Endothelial cell of umbilical vein (primary cell): ENCODE results near the gene RPS29. TPM values are rescaled to one million over a fixed set of nuclear protein-coding genes. Genes with fewer than 3 reads are reported as not detected.

Experiments
- BruUV-seq: library from RNA; stranded (reverse); fragments of 400-500 nt; replicated peaks from 2 replicates; lab custom pipeline; 2021; lab: Mats Ljungman, UMichigan
- CTCF ChIA-PET: fragments of 300-600, 350-600 bp; sonication (Branson Sonifier 250); formaldehyde crosslinking; loops from one replicate; lab custom pipeline; 2021; ENCODE audit warnings: antibody characterized with exemption, inconsistent platforms; lab: Charles Lee
- POLR2A ChIA-PET: fragments of 300-600, 350-600 bp; sonication (Branson Sonifier 250); formaldehyde crosslinking; loops from one replicate; lab custom pipeline; 2021; ENCODE audit warnings: antibody characterized with exemption, inconsistent platforms; lab: Charles Lee
- DNase-seq: peaks from one replicate; pipeline ENCODE4 v3.0.0-alpha.2; 2011; ENCODE audit warnings: low read depth, low spot score
- FAIRE-seq: peaks from 2 replicates; lab custom pipeline; 2011; peaks lifted over from hg19 to GRCh38; lab: Jason Lieb, UNC
- H2AFZ ChIP-seq: 2 replicates; pipeline ENCODE4 v1.6.0; 2012; ENCODE audit warnings: low read depth, low read length, control low read depth, inconsistent platforms
- H3K27ac ChIP-seq: 2 replicates; pipeline ENCODE4 v1.5.1; 2011; ENCODE audit warnings: low read depth, mild to moderate bottlenecking, control low read depth, low read length, moderate library complexity; ENCODE audit not compliant: insufficient read depth
- H3K27me3 ChIP-seq, 2 experiments: 2 replicates each; pipeline versions ENCODE4 v1.6.0 to v1.6.1; 2011; ENCODE audit warnings: low read length in 2 of 2, mixed read lengths in 1 of 2; ENCODE audit not compliant: control insufficient read depth in 2 of 2, insufficient read depth in 2 of 2
- H3K36me3 ChIP-seq, 2 experiments: 2 replicates in 1 of 2; 3 replicates in 1 of 2; pipeline ENCODE4 v1.5.1; 2011; ENCODE audit warnings: low read length in 2 of 2, mild to moderate bottlenecking in 1 of 2, moderate library complexity in 1 of 2; ENCODE audit not compliant: control insufficient read depth in 2 of 2, insufficient read depth in 2 of 2; ENCODE audit errors: extremely low read depth in 1 of 2
- H3K4me1 ChIP-seq: 3 replicates; pipeline ENCODE4 v1.5.1; 2011; ENCODE audit warnings: mild to moderate bottlenecking, low read length; ENCODE audit not compliant: control insufficient read depth, insufficient read depth; ENCODE audit errors: extremely low read depth
- H3K4me2 ChIP-seq: 2 replicates; pipeline ENCODE4 v1.6.1; 2011; ENCODE audit warnings: low read length, control low read depth, mixed read lengths; ENCODE audit not compliant: insufficient read depth
- H3K4me3 ChIP-seq, 3 experiments: fragments of 200-600 bp in 1 of 3; sonication (generic), shearing (Covaris generic) in 1 of 3; replicated peaks in 1 of 3; 2 replicates each; pipeline ENCODE4 v1.5.1; 2011 to 2016; ENCODE audit warnings: control low read depth in 3 of 3, low read length in 3 of 3, mild to moderate bottlenecking in 2 of 3, inconsistent platforms in 1 of 3, low read depth in 1 of 3, moderate library complexity in 1 of 3; ENCODE audit not compliant: insufficient read depth in 1 of 3
- H3K79me2 ChIP-seq: 2 replicates; pipeline ENCODE4 v1.6.0; 2012; ENCODE audit warnings: low read length, inconsistent platforms; ENCODE audit not compliant: control insufficient read depth, insufficient read depth
- H3K9ac ChIP-seq: replicated peaks from 2 replicates; pipeline ENCODE3; 2011; ENCODE audit warnings: low read length, control low read depth; ENCODE audit not compliant: insufficient read depth; ENCODE audit errors: extremely low read depth
- H3K9me1 ChIP-seq: replicated peaks from 3 replicates; pipeline ENCODE4 v1.6.0; 2011; ENCODE audit warnings: mild to moderate bottlenecking, low read length; ENCODE audit not compliant: control insufficient read depth, insufficient read depth; ENCODE audit errors: extremely low read depth
- H3K9me3 ChIP-seq: replicated peaks from 2 replicates; pipeline ENCODE4 v1.5.1; 2012; ENCODE audit warnings: low read length, inconsistent platforms; ENCODE audit not compliant: control insufficient read depth, insufficient read depth
- H4K20me1 ChIP-seq: replicated peaks from 2 replicates; pipeline ENCODE3; 2011; ENCODE audit warnings: mild to moderate bottlenecking, low read length; ENCODE audit not compliant: control insufficient read depth, insufficient read depth; ENCODE audit errors: extremely low read depth
- CTCF ChIP-seq, 2 donors: IDR thresholded peaks; 1 replicate in 1 of 2; 2 replicates in 1 of 2; pipeline ENCODE4 v1.5.1; 2011; ENCODE audit warnings: low read length in 2 of 2, mild to moderate bottlenecking in 2 of 2, moderate library complexity in 2 of 2, control low read depth in 1 of 2, inconsistent platforms in 1 of 2, low read depth in 1 of 2; ENCODE audit not compliant: insufficient read depth in 1 of 2; ENCODE audit errors: extremely low read depth in 1 of 2
- EZH2 ChIP-seq: IDR thresholded peaks from 2 replicates; pipeline ENCODE4 v1.6.1; 2012; ENCODE audit warnings: borderline replicate concordance, low read depth, mild to moderate bottlenecking, moderate library complexity, low read length, inconsistent platforms; ENCODE audit not compliant: severe bottlenecking
- FOS ChIP-seq: IDR thresholded peaks from 2 replicates; pipeline ENCODE4 v1.6.1; 2011; ENCODE audit warnings: mild to moderate bottlenecking, low read length, moderate library complexity, borderline replicate concordance; ENCODE audit not compliant: insufficient read depth
- GATA2 ChIP-seq: IDR thresholded peaks from 2 replicates; pipeline ENCODE4 v1.7.0; 2011; ENCODE audit warnings: low read depth, mild to moderate bottlenecking, moderate library complexity, mixed read lengths, low read length; ENCODE audit not compliant: insufficient read length, insufficient read depth
- JUN ChIP-seq: IDR thresholded peaks from 2 replicates; pipeline ENCODE4 v1.6.1; 2011; ENCODE audit warnings: borderline replicate concordance, low read depth; ENCODE audit not compliant: insufficient read length, insufficient read depth
- MAX ChIP-seq: IDR thresholded peaks from 2 replicates; pipeline ENCODE4 v1.6.1; 2011; ENCODE audit not compliant: insufficient read depth, insufficient read length
- MYC ChIP-seq: IDR thresholded peaks from one replicate; pipeline ENCODE4 v1.6.1; 2011; ENCODE audit warnings: mild to moderate bottlenecking, low read depth, low read length
- POLR2A ChIP-seq: IDR thresholded peaks from 2 replicates; pipeline ENCODE4 v1.6.1; 2012; ENCODE audit warnings: low read depth, mild to moderate bottlenecking, control low read depth, low read length
- POLR2AphosphoS5 ChIP-seq: IDR thresholded peaks from 2 replicates; pipeline ENCODE4 v1.6.1; 2012; ENCODE audit warnings: low read depth, mild to moderate bottlenecking, control low read depth, low read length, moderate library complexity; ENCODE audit not compliant: insufficient read depth
- dilution Hi-C: fragments of 300-500 bp; cut with MboI; formaldehyde crosslinking; loops from one replicate; pipeline ENCODE4 v1.15.0; 2019; ENCODE audit warnings: low sequenced_read_pairs; ENCODE audit not compliant: extremely low pct_ligation_motif_present
- intact Hi-C: fragments of 100-400 bp; cut with micrococcal nuclease; formaldehyde crosslinking; loops from one replicate; pipeline ENCODE4 v1.10.0; 2022
- polyA plus RNA-seq, 4 experiments: library from polyadenylated mRNA; depleted of rRNA in 3 of 4; stranded (reverse) in 3 of 4; unstranded in 1 of 4; fragments of >200 nt; gene quantifications; 2 replicates each; pipeline versions ENCODE4 v1.2.1 to v1.2.3, GENCODE V29; 2011 to 2012; ENCODE audit warnings: missing spikeins in 1 of 4
- total RNA-seq: library from RNA; stranded (reverse); gene quantifications from 2 replicates; pipeline ENCODE4 v1.2.3, GENCODE V29; 2021

RPS29 gene
- total and polyA plus RNA-seq, 2 donors (not counting 3 experiments of a cell fraction or from before 2014, with no cell fraction given), result 1,408 to 14,040 TPM

- DNase-seq (no peak), FAIRE-seq (no peak)
- Histone ChIP-seq H4K20me1 (no peaks in the 10 kb centered on the region), H3K9me1 (no peaks in the 10 kb centered on the region), H3K4me3 (no peak overlapping the region), H3K79me2 (peaks cover under 1% of the 10 kb centered on the region), H2AFZ (no peak overlapping the region), H3K27ac (no peak overlapping the region), H3K4me2 (no peak overlapping the region), H3K9me3 (no peaks in the 10 kb centered on the region), H3K36me3 (peaks cover 0 to 9% of the 10 kb centered on the region in 2 experiments), H3K27me3 (no peaks in the 10 kb centered on the region), H3K9ac (no peak overlapping the region), H3K4me1 (no peaks in the 10 kb centered on the region)
- ChIA-PET POLR2A (no interaction called here), CTCF (no interaction called here)
- intact Hi-C loops, result no loop called here
- dilution Hi-C loops, result no loop called here
- TF ChIP-seq GATA2 (no peak), FOS (no peak), POLR2AphosphoS5 (no peak), CTCF (IDR thresholded peaks at IDR 0.05; ENCODE audit: extremely low read depth in 1 of 2, insufficient read depth in 1 of 2, low read depth in 1 of 2, low read length in 2 of 2) (no peak), MYC (no peak), EZH2 (no peak), POLR2A (no peak), MAX (no peak), JUN (no peak)
- BruUV-seq, result no TSS peak
Measured at GRCh38 chr14:49574038-49574437, 12.1 kb downstream of the RPS29 start.
